ENCODE results near the gene CDK5. TPM values are rescaled to one million over a fixed set of nuclear protein-coding genes. Genes with fewer than 3 reads are reported as not detected.

Gene CDK5
- total and polyA plus RNA-seq, 12 donors = 15.4 to 29.8 (median 19.7) TPM

DNA sequence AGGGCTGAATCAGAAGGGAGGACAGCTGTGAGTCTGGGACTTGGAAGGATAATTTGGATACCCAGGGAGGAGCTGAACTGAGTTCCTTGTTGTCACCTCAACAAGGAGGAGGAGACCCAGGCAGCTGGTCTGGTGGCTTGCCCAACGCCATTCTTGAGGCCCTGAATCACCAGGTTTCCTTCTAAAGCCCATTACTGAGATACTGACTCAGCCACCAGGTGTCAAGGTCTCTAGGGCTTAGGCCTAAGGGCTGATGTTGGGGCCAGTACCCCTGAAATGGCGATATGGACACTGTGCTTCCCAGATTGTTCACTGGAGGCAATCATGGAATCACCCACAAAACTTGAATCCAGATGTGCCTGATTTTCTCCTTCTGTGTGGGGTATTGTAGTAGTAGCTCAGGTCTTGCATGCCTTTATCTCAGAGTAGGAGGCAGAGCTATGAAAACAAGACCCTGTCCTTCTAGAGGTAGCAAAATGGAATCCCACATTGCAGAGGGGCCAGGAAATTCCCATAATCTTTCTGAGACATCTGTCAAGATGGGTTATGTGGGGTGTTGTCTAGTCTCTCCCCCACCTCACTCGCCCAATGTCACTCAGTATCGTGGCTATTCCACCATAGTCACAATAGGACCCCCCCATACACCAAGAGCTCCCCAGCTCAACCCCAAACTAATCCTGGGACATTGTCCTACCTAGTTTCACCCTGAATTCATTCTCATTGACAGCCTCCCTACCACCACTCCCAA, 31.6 kb downstream of the CDK5 start:
- 83 to 91% (median 86%) methylated on average over 3 to 4 of the region's 4 CpGs for WGBS, 4 donors
- no peak for TF ChIP-seq POLR2A (IDR thresholded peaks at IDR 0.05)
- TF ChIP-seq, protein P1, sequence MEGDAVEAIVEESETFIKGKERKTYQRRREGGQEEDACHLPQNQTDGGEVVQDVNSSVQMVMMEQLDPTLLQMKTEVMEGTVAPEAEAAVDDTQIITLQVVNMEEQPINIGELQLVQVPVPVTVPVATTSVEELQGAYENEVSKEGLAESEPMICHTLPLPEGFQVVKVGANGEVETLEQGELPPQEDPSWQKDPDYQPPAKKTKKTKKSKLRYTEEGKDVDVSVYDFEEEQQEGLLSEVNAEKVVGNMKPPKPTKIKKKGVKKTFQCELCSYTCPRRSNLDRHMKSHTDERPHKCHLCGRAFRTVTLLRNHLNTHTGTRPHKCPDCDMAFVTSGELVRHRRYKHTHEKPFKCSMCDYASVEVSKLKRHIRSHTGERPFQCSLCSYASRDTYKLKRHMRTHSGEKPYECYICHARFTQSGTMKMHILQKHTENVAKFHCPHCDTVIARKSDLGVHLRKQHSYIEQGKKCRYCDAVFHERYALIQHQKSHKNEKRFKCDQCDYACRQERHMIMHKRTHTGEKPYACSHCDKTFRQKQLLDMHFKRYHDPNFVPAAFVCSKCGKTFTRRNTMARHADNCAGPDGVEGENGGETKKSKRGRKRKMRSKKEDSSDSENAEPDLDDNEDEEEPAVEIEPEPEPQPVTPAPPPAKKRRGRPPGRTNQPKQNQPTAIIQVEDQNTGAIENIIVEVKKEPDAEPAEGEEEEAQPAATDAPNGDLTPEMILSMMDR (IDR thresholded peaks at IDR 0.05) = no peak
- Histone ChIP-seq H3K36me3 (replicated peaks in 1 of 2) (no peaks in the 10 kb centered on the region), H3K4me1 (replicated peaks in 1 of 2) (peaks cover 6 to 16% of the 10 kb centered on the region in 2 donors), H3K27me3 (no peaks in the 10 kb centered on the region), H3K4me3 (no peak overlapping the region), H3K9me3 (replicated peaks in 1 of 3) (no peaks in the 10 kb centered on the region), H3K27ac (no peak overlapping the region)
- intact Hi-C loops (cut with DNase I) = no loop called here
- DNase-seq = no peak

DNA sequence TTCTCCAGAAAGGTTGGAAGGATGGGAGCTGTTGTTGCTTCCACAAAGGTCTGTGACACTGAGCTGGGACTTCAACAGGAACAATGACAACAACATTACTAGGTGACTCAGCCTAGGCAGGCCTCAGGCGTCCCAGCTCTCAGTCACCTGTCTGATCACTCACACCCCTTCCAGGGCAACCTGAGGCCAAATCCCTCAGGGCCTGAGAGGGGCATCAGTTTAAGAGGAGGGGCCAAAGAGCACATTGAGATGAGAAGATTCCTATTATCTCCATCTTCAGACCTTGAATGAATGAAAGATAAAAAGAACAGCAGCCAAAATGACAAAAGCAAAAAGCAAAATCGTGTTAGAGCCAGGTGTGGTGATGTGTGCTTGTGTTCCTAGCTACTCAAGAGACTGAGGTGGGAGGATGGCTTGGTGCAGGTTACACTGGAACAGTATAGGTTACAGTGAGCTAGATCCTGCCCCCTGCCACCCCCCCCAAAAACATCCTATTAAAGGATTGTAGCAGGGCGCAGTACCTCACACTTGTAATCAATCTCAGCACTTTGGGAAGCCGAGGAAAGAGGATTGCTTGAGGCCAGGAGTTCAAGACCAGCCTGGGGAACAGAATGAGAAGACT, 33.2 kb downstream of the CDK5 start, which contains the start of gene ATG9B:
Gene ATG9B, minus strand, starts transcription at position 60 of the 622 bp plus-strand sequence. CDS start 71 bp downstream, outside the sequence.
- WGBS, 4 donors = 68 to 80% (median 74%) methylated on average over 4 of the region's 4 CpGs
- DNase-seq = no peak
- Histone ChIP-seq H3K9me3 (replicated peaks in 1 of 3) (no peaks in the 10 kb centered on the region), H3K27ac (no peak within 1 kb of the TSS), H3K4me1 (replicated peaks in 1 of 2) (peaks cover 6 to 11% of the 10 kb centered on the region in 2 donors), H3K36me3 (replicated peaks in 1 of 2) (no peaks in the 10 kb centered on the region), H3K27me3 (peaks cover 13% of the 10 kb centered on the region), H3K4me3 (no peak within 1 kb of the TSS)
- TF ChIP-seq POLR2A (IDR thresholded peaks at IDR 0.05) = no peak
- TF ChIP-seq, protein P1 (IDR thresholded peaks at IDR 0.05) = no peak
- intact Hi-C loops (cut with DNase I) = loop anchor here in 1 of 2 donors (5.0 kb wide), 1 partner anchor 88 kb away; no protein-coding TSS in a partner anchor

- no peak overlapping the region for H3K4me3 ChIP-seq
- H3K4me1 ChIP-seq (replicated peaks in 1 of 2) = peaks cover 4 to 11% of the 10 kb centered on the region in 2 donors
- no peaks in the 10 kb centered on the region for H3K9me3 ChIP-seq (replicated peaks in 1 of 3)
- H3K36me3 ChIP-seq (replicated peaks in 1 of 2) = no peaks in the 10 kb centered on the region
- H3K27ac ChIP-seq = no peak overlapping the region
- no peak for DNase-seq
- no peak for TF ChIP-seq POLR2A (IDR thresholded peaks at IDR 0.05)
- TF ChIP-seq, protein P1 (IDR thresholded peaks at IDR 0.05) = no peak
- H3K27me3 ChIP-seq = peaks cover 26% of the 10 kb centered on the region
- intact Hi-C loops (cut with DNase I) = loop anchor here in 1 of 2 donors (5.0 kb wide), 1 partner anchor 89 kb away; no protein-coding TSS in a partner anchor
- WGBS, 4 donors = 75 to 82% (median 81%) methylated on average over 4 to 10 of the region's 10 CpGs
These were observed 34.5 kb downstream of the CDK5 start for GRCh38 chr7:151023232-151023631.

DNA sequence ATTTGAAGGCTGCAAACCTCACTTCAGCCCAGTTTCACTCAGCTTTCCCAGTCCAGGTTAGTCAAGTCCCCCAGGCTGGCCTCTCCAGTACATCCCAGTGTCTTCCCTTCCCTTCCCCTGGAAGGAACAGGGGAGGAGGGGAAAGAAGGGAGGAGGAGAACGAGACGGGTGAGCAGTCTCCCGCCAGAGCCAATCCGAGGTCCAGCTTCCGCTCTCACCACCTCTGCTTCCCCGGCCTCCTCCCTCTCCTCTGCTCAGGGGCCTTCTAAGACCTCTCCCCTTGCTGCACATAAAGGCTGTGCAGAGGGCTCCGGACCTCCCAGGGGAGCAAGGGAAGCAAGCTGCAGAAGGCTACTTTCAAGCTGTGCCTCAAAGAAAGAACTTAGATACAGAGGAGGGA, 37.5 kb downstream of the CDK5 start:
- Histone ChIP-seq H3K4me3 (no peak overlapping the region), H3K4me1 (replicated peaks in 1 of 2) (peaks cover 4 to 12% of the 10 kb centered on the region in 2 donors), H3K9me3 (replicated peaks in 1 of 3) (no peaks in the 10 kb centered on the region), H3K27me3 (peaks cover 33% of the 10 kb centered on the region), H3K27ac (no peak overlapping the region), H3K36me3 (replicated peaks in 1 of 2) (no peaks in the 10 kb centered on the region)
- WGBS, 4 donors = 30 to 64% (median 51%) methylated on average over 6 to 7 of the region's 7 CpGs
- intact Hi-C loops (cut with DNase I) = loop anchor here in 1 of 2 donors (5.0 kb wide), 1 partner anchor 92 kb away; no protein-coding TSS in a partner anchor
- TF ChIP-seq POLR2A (IDR thresholded peaks at IDR 0.05) = no peak
- TF ChIP-seq, protein P1 (IDR thresholded peaks at IDR 0.05) = no peak
- no peak for DNase-seq

Data from adrenal gland (tissue), 12 donors.